Measurements from ENCODE around the gene TMEM163. TPM values are rescaled to one million over a fixed set of nuclear protein-coding genes. Genes with fewer than 3 reads are reported as not detected.

TMEM163 gene
- total RNA-seq, 1 donor from 2014 or later, result 0.18 TPM

GRCh38 chr2:134553657-134554056, 165.1 kb downstream of the TMEM163 start:
- H3K9me3 Mint-ChIP-seq (ENCODE audit: unreplicated experiment), result no peaks in the 10 kb centered on the region
- Histone ChIP-seq H3K27me3 (ENCODE audit: insufficient read depth, low read length) (no peaks in the 10 kb centered on the region), H2AFZ (ENCODE audit: low read depth, low read length) (no peak overlapping the region), H4K20me1 (ENCODE audit: insufficient read depth, low read length) (no peaks in the 10 kb centered on the region), H3K9ac (ENCODE audit: low read length) (no peak overlapping the region), H3K9me3 (ENCODE audit: insufficient read depth, low read depth, low read length) (no peaks in the 10 kb centered on the region), H3K4me3 (ENCODE audit: insufficient read depth, low read depth, low read length) (no peak overlapping the region), H3K4me1 (ENCODE audit: insufficient read depth, low read length) (no peaks in the 10 kb centered on the region), H3K36me3 (ENCODE audit: insufficient read depth, low read length) (no peaks in the 10 kb centered on the region), H3K4me2 (ENCODE audit: low read length) (no peak overlapping the region), H3K79me2 (ENCODE audit: insufficient read depth, low read length) (no peaks in the 10 kb centered on the region), H3K27ac (ENCODE audit: low read depth, low read length) (no peak overlapping the region)
- no peak overlapping the region for H3K4me3 Mint-ChIP-seq (ENCODE audit: unreplicated experiment)
- peaks cover 2% of the 10 kb centered on the region for H3K4me1 Mint-ChIP-seq (ENCODE audit: low read depth, unreplicated experiment)
- FAIRE-seq (no peak), DNase-seq (ENCODE audit: low read depth) (no peak)
- H3K27me3 Mint-ChIP-seq (ENCODE audit: low read depth, unreplicated experiment), result peaks cover 10% of the 10 kb centered on the region
- no peak for TF ChIP-seq CTCF (IDR thresholded peaks at IDR 0.05; ENCODE audit: insufficient read depth, low read depth, low read length)
- TF ChIP-seq EZH2 (IDR thresholded peaks at IDR 0.05; ENCODE audit: insufficient read depth, low read length), result no peak
- no peak overlapping the region for H3K27ac Mint-ChIP-seq (ENCODE audit: unreplicated experiment)
- peaks cover 3% of the 10 kb centered on the region for H3K36me3 Mint-ChIP-seq (ENCODE audit: low read depth, unreplicated experiment)

- Histone ChIP-seq H2AFZ (ENCODE audit: low read depth, low read length) (no peak overlapping the region), H3K4me3 (ENCODE audit: insufficient read depth, low read depth, low read length) (no peak overlapping the region), H3K79me2 (ENCODE audit: insufficient read depth, low read length) (no peaks in the 10 kb centered on the region), H3K4me1 (ENCODE audit: insufficient read depth, low read length) (no peaks in the 10 kb centered on the region), H3K27ac (ENCODE audit: low read depth, low read length) (no peak overlapping the region), H3K36me3 (ENCODE audit: insufficient read depth, low read length) (no peaks in the 10 kb centered on the region), H3K27me3 (ENCODE audit: insufficient read depth, low read length) (no peaks in the 10 kb centered on the region), H3K4me2 (ENCODE audit: low read length) (no peak overlapping the region), H3K9me3 (ENCODE audit: insufficient read depth, low read depth, low read length) (no peaks in the 10 kb centered on the region), H4K20me1 (ENCODE audit: insufficient read depth, low read length) (no peaks in the 10 kb centered on the region), H3K9ac (ENCODE audit: low read length) (no peak overlapping the region)
- Mint-ChIP-seq H3K36me3 (ENCODE audit: low read depth, unreplicated experiment) (peaks cover 3% of the 10 kb centered on the region), H3K27me3 (ENCODE audit: low read depth, unreplicated experiment) (no peaks in the 10 kb centered on the region), H3K4me3 (ENCODE audit: unreplicated experiment) (no peak overlapping the region), H3K4me1 (ENCODE audit: low read depth, unreplicated experiment) (peaks cover 2% of the 10 kb centered on the region), H3K27ac (ENCODE audit: unreplicated experiment) (no peak overlapping the region), H3K9me3 (ENCODE audit: unreplicated experiment) (no peaks in the 10 kb centered on the region)
- FAIRE-seq (no peak), DNase-seq (ENCODE audit: low read depth) (no peak)
- TF ChIP-seq CTCF (IDR thresholded peaks at IDR 0.05; ENCODE audit: insufficient read depth, low read depth, low read length) (no peak), EZH2 (IDR thresholded peaks at IDR 0.05; ENCODE audit: insufficient read depth, low read length) (no peak)
Measured at GRCh38 chr2:134550566-134551164, 168.1 kb downstream of the TMEM163 start.

- H3K9me3 Mint-ChIP-seq (ENCODE audit: unreplicated experiment), result no peaks in the 10 kb centered on the region
- Histone ChIP-seq H4K20me1 (ENCODE audit: insufficient read depth, low read length) (no peaks in the 10 kb centered on the region), H3K4me1 (ENCODE audit: insufficient read depth, low read length) (no peaks in the 10 kb centered on the region), H2AFZ (ENCODE audit: low read depth, low read length) (no peak overlapping the region), H3K27me3 (ENCODE audit: insufficient read depth, low read length) (no peaks in the 10 kb centered on the region), H3K4me2 (ENCODE audit: low read length) (no peak overlapping the region), H3K36me3 (ENCODE audit: insufficient read depth, low read length) (no peaks in the 10 kb centered on the region), H3K9ac (ENCODE audit: low read length) (no peak overlapping the region), H3K79me2 (ENCODE audit: insufficient read depth, low read length) (no peaks in the 10 kb centered on the region), H3K27ac (ENCODE audit: low read depth, low read length) (no peak overlapping the region), H3K4me3 (ENCODE audit: insufficient read depth, low read depth, low read length) (no peak overlapping the region), H3K9me3 (ENCODE audit: insufficient read depth, low read depth, low read length) (no peaks in the 10 kb centered on the region)
- no peak for FAIRE-seq
- H3K27me3 Mint-ChIP-seq (ENCODE audit: low read depth, unreplicated experiment), result peaks cover 4% of the 10 kb centered on the region
- H3K4me3 Mint-ChIP-seq (ENCODE audit: unreplicated experiment), result no peak overlapping the region
- peak; percentile 32 for DNase-seq (ENCODE audit: low read depth)
- H3K27ac Mint-ChIP-seq (ENCODE audit: unreplicated experiment), result no peak overlapping the region
- H3K36me3 Mint-ChIP-seq (ENCODE audit: low read depth, unreplicated experiment), result no peaks in the 10 kb centered on the region
- TF ChIP-seq CTCF (IDR thresholded peaks at IDR 0.05; ENCODE audit: insufficient read depth, low read depth, low read length) (no peak), EZH2 (IDR thresholded peaks at IDR 0.05; ENCODE audit: insufficient read depth, low read length) (no peak)
- H3K4me1 Mint-ChIP-seq (ENCODE audit: low read depth, unreplicated experiment), result no peaks in the 10 kb centered on the region
Measured at GRCh38 chr2:134549104-134549503, 169.7 kb downstream of the TMEM163 start.

Data from astrocyte (in vitro differentiated cells and primary cell).